ENCODE measurements around the gene BAHCC1. TPM values are rescaled to one million over a fixed set of nuclear protein-coding genes. Genes with fewer than 3 reads are reported as not detected.

BAHCC1 gene
- total RNA-seq, 1 donor from 2014 or later, result 22.7 TPM

GRCh38 chr17:81451823-81452222 lies 56.6 kb downstream of the BAHCC1 start:
- H3K4me1 Mint-ChIP-seq (ENCODE audit: low read depth), result peaks cover 5% of the 10 kb centered on the region
- TF ChIP-seq, protein P1, sequence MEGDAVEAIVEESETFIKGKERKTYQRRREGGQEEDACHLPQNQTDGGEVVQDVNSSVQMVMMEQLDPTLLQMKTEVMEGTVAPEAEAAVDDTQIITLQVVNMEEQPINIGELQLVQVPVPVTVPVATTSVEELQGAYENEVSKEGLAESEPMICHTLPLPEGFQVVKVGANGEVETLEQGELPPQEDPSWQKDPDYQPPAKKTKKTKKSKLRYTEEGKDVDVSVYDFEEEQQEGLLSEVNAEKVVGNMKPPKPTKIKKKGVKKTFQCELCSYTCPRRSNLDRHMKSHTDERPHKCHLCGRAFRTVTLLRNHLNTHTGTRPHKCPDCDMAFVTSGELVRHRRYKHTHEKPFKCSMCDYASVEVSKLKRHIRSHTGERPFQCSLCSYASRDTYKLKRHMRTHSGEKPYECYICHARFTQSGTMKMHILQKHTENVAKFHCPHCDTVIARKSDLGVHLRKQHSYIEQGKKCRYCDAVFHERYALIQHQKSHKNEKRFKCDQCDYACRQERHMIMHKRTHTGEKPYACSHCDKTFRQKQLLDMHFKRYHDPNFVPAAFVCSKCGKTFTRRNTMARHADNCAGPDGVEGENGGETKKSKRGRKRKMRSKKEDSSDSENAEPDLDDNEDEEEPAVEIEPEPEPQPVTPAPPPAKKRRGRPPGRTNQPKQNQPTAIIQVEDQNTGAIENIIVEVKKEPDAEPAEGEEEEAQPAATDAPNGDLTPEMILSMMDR (IDR thresholded peaks at IDR 0.05), result no peak

GRCh38 chr17:81452551-81452950 lies 57.3 kb downstream of the BAHCC1 start:
- Mint-ChIP-seq H3K36me3 (ENCODE audit: low read depth) (peaks cover 7% of the 10 kb centered on the region), H3K4me3 (ENCODE audit: unreplicated experiment) (no peak overlapping the region), H3K4me1 (ENCODE audit: low read depth) (peaks cover 5% of the 10 kb centered on the region), H3K27ac (ENCODE audit: unreplicated experiment) (no peak overlapping the region), H3K9me3 (ENCODE audit: low read depth) (no peaks in the 10 kb centered on the region), H3K27me3 (ENCODE audit: low read depth) (no peaks in the 10 kb centered on the region)
- DNase-seq (ENCODE audit: low spot score), result no peak
- TF ChIP-seq, protein P1 (IDR thresholded peaks at IDR 0.05), result no peak

More at GRCh38 chr17:81451823-81452222, 56.6 kb downstream of the BAHCC1 start:
- H3K36me3 Mint-ChIP-seq (ENCODE audit: low read depth), result peaks cover 7% of the 10 kb centered on the region
- H3K4me3 Mint-ChIP-seq (ENCODE audit: unreplicated experiment), result no peak overlapping the region
- no peaks in the 10 kb centered on the region for H3K9me3 Mint-ChIP-seq (ENCODE audit: low read depth)
- DNase-seq (ENCODE audit: low spot score), result no peak
- no peaks in the 10 kb centered on the region for H3K27me3 Mint-ChIP-seq (ENCODE audit: low read depth)
- no peak overlapping the region for H3K27ac Mint-ChIP-seq (ENCODE audit: unreplicated experiment)

DNA sequence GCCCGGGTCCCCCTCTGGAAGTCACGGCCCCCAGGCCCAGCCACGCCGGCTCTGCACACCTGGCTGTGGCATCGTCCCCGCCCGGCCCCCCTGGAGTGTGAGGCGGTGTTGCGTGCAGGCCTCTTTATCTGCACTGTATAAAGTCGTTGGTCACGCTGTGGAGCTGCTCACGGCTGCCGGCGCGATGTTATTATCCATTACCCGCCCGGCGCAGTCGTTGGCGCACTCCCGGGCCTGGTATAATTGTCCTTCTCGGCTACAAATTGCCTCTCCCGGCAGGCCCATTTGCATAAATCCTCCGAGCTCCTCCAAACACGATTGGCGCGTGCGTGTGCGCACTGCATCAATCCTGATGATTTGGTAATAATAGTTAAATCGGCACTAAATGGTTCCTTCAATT lies 57.8 kb downstream of the BAHCC1 start:
- peaks cover 7% of the 10 kb centered on the region for H3K36me3 Mint-ChIP-seq (ENCODE audit: low read depth)
- no peak overlapping the region for H3K4me3 Mint-ChIP-seq (ENCODE audit: unreplicated experiment)
- TF ChIP-seq, protein P1 (IDR thresholded peaks at IDR 0.05), result no peak
- peaks cover 5% of the 10 kb centered on the region for H3K4me1 Mint-ChIP-seq (ENCODE audit: low read depth)
- DNase-seq (ENCODE audit: low spot score), result no peak
- H3K9me3 Mint-ChIP-seq (ENCODE audit: low read depth), result no peaks in the 10 kb centered on the region
- H3K27ac Mint-ChIP-seq (ENCODE audit: unreplicated experiment), result no peak overlapping the region
- no peaks in the 10 kb centered on the region for H3K27me3 Mint-ChIP-seq (ENCODE audit: low read depth)

GRCh38 chr17:81453712-81454111 lies 58.5 kb downstream of the BAHCC1 start:
- Mint-ChIP-seq H3K4me3 (ENCODE audit: unreplicated experiment) (no peak overlapping the region), H3K27me3 (ENCODE audit: low read depth) (no peaks in the 10 kb centered on the region), H3K27ac (ENCODE audit: unreplicated experiment) (no peak overlapping the region), H3K36me3 (ENCODE audit: low read depth) (peaks cover 7% of the 10 kb centered on the region), H3K9me3 (ENCODE audit: low read depth) (no peaks in the 10 kb centered on the region), H3K4me1 (ENCODE audit: low read depth) (peaks cover 5% of the 10 kb centered on the region)
- DNase-seq (ENCODE audit: low spot score), result no peak
- TF ChIP-seq, protein P1 (IDR thresholded peaks at IDR 0.05), result no peak

DNA sequence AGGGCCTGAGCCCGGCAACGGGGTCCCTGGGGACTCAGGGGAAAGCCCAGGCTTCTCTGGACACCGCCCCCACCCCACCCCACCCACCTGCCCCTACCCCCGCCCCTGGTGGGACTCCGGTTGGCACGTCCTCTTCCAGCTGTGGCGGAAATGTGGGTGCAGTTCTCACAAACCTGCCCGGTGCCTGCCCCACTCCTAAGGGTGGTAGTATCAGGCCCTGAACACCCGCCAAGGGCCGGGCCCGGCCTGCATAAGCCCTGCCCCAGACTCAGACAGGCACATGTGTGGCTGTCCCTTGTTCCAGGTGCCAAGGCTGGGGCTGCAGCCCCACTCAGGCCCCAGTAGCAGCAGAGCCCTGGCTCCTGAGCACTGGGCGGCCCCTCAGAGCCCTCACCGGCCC lies 59.2 kb downstream of the BAHCC1 start:
- Mint-ChIP-seq H3K9me3 (ENCODE audit: low read depth) (no peaks in the 10 kb centered on the region), H3K4me3 (ENCODE audit: unreplicated experiment) (no peak overlapping the region), H3K36me3 (ENCODE audit: low read depth) (peaks cover 7% of the 10 kb centered on the region), H3K27ac (ENCODE audit: unreplicated experiment) (no peak overlapping the region), H3K27me3 (ENCODE audit: low read depth) (no peaks in the 10 kb centered on the region), H3K4me1 (ENCODE audit: low read depth) (peaks cover 5% of the 10 kb centered on the region)
- TF ChIP-seq, protein P1 (IDR thresholded peaks at IDR 0.05), result no peak
- DNase-seq (ENCODE audit: low spot score), result no peak

All from chondrocyte (in vitro differentiated cells).